Transverse colon (tissue), 4 donors: Measurements from ENCODE around the gene CRB2. TPM values are rescaled to one million over a fixed set of nuclear protein-coding genes. Genes with fewer than 3 reads are reported as not detected.

Experiments used
- DNase-seq: peaks from one replicate; pipeline ENCODE4 v3.0.0-alpha.2; 2019
- H3K27ac ChIP-seq, 4 donors: fragments of 200-600 bp; sonication (generic); 2 replicates each; pipeline ENCODE4 v1.5.1; 2016 to 2018; ENCODE audit warnings: inconsistent platforms in 4 of 4
- H3K27me3 ChIP-seq: fragments of 200-600 bp; sonication (generic); 2 replicates; pipeline ENCODE4 v1.5.1; 2017; ENCODE audit warnings: inconsistent platforms
- H3K36me3 ChIP-seq, 4 donors: fragments of 200-600 bp; sonication (generic); 2 replicates each; pipeline ENCODE4 v1.5.1; 2017 to 2019; ENCODE audit warnings: inconsistent platforms in 4 of 4
- H3K4me1 ChIP-seq, 4 donors: fragments of 200-600 bp; sonication (generic); 2 replicates each; pipeline ENCODE4 v1.5.1; 2017 to 2020; ENCODE audit warnings: inconsistent platforms in 4 of 4
- H3K4me3 ChIP-seq, 4 donors: fragments of 200-600 bp; sonication (generic); 1 replicate in 1 of 4; 2 replicates in 3 of 4; pipeline versions ENCODE4 v1.5.1 to v1.6.1; 2017 to 2019; ENCODE audit warnings: inconsistent platforms in 4 of 4
- H3K9me3 ChIP-seq, 2 donors: fragments of 200-600 bp; sonication (generic); 2 replicates each; pipeline ENCODE4 v1.5.1; 2017 to 2019; ENCODE audit warnings: inconsistent platforms in 2 of 2
- CTCF ChIP-seq, 5 experiments: fragments of 200-600 bp in 3 of 5; fragments of 450-650 bp in 2 of 5; sonication (generic) in 3 of 5; IDR thresholded peaks; 1 replicate in 2 of 5; 2 replicates in 3 of 5; pipeline ENCODE4 v1.5.1; 2016 to 2017; ENCODE audit warnings: antibody characterized with exemption in 5 of 5, inconsistent platforms in 3 of 5, mild to moderate bottlenecking in 2 of 5, moderate library complexity in 1 of 5
- EP300 ChIP-seq: sonication (generic); formaldehyde crosslinking; IDR thresholded peaks from one replicate; pipeline ENCODE4 v1.6.1; 2017; ENCODE audit warnings: antibody characterized with exemption, low read depth
- POLR2A ChIP-seq: fragments of 450-650 bp; IDR thresholded peaks from one replicate; pipeline ENCODE4 v1.6.1; 2016; ENCODE audit warnings: antibody characterized with exemption, mild to moderate bottlenecking, moderate library complexity
- POLR2AphosphoS5 ChIP-seq, 3 donors: sonication (generic); formaldehyde crosslinking; IDR thresholded peaks; one replicate each; pipeline ENCODE4 v1.6.1; 2016; ENCODE audit warnings: antibody characterized with exemption in 3 of 3
- WGBS, 2 donors: methylation state at CpG; one replicate each; pipeline ENCODE4 v1.1.5; 2018; ENCODE audit warnings: low coverage in 1 of 2; 5-methylcytosine and 5-hydroxymethylcytosine counted together
- in situ Hi-C, 4 donors: fragments of 200-750 bp; cut with MboI; loops; one replicate each; pipeline versions ENCODE4 v1.15.0 to v1.15.1; 2017; ENCODE audit warnings: low sequenced_read_pairs in 3 of 4, low pct_ligation_motif_present in 1 of 4, low pct_unique_long_range_greater_than_20kb in 1 of 4
- intact Hi-C: fragments of 100-400 bp; cut with DNase I; formaldehyde crosslinking; loops from one replicate; pipeline ENCODE4 v1.15.1; 2023; ENCODE audit warnings: low total_unique reads
- total RNA-seq, 4 donors: library from RNA; depleted of rRNA; stranded (reverse); fragments of >200 nt; gene quantifications; one replicate each; pipeline ENCODE4 v1.1.0, GENCODE V29; 2016

The CRB2 gene
- total RNA-seq, 4 donors from 2014 or later = 0.32 to 0.82 (median 0.75) TPM; not detected in 1

GRCh38 chr9:123392802-123393201 lies 36.8 kb downstream of the CRB2 start:
- no peak for TF ChIP-seq POLR2A
- no peak overlapping the region for H3K27ac ChIP-seq
- DNase-seq = no peak
- intact Hi-C loops = no loop called here
- H3K9me3 ChIP-seq = no peaks in the 10 kb centered on the region
- 98 to 100% methylated on average over 4 of the region's 4 CpGs for WGBS, 2 donors
- no peaks in the 10 kb centered on the region for H3K36me3 ChIP-seq
- no peaks in the 10 kb centered on the region for H3K4me1 ChIP-seq
- in situ Hi-C loops = no loop called here
- H3K27me3 ChIP-seq = no peaks in the 10 kb centered on the region
- no peak overlapping the region for H3K4me3 ChIP-seq

GRCh38 chr9:123394291-123395235 lies 38.6 kb downstream of the CRB2 start:
- no peak overlapping the region for H3K4me3 ChIP-seq
- DNase-seq = no peak
- WGBS, 2 donors = 78 to 80% methylated on average over 1 to 16 of the region's 16 CpGs
- H3K27me3 ChIP-seq = no peaks in the 10 kb centered on the region
- in situ Hi-C loops = no loop called here
- H3K9me3 ChIP-seq = no peaks in the 10 kb centered on the region
- H3K27ac ChIP-seq = no peak overlapping the region
- H3K4me1 ChIP-seq = no peaks in the 10 kb centered on the region
- intact Hi-C loops = no loop called here
- TF ChIP-seq CTCF (IDR thresholded peaks at IDR 0.05) (no peak), POLR2A (no peak), EP300 (no peak), POLR2AphosphoS5 (IDR thresholded peaks at IDR 0.05) (no peak)
- no peaks in the 10 kb centered on the region for H3K36me3 ChIP-seq

- H3K36me3 ChIP-seq = no peaks in the 10 kb centered on the region
- DNase-seq = no peak
- no peak overlapping the region for H3K27ac ChIP-seq
- in situ Hi-C loops (no loop called here), intact Hi-C loops (no loop called here)
- no peaks in the 10 kb centered on the region for H3K9me3 ChIP-seq
- no peak overlapping the region for H3K4me3 ChIP-seq
- TF ChIP-seq POLR2A (no peak), EP300 (no peak), POLR2AphosphoS5 (IDR thresholded peaks at IDR 0.05) (no peak), CTCF (IDR thresholded peaks at IDR 0.05) (no peak)
- H3K4me1 ChIP-seq = no peaks in the 10 kb centered on the region
- no peaks in the 10 kb centered on the region for H3K27me3 ChIP-seq
- WGBS, 2 donors = 65% methylated on average over 5 of the region's 5 CpGs; no CpG with 5 or more reads in 1 of the 2 donors
Observed at GRCh38 chr9:123395276-123395688, 39.3 kb downstream of the CRB2 start.

- no peaks in the 10 kb centered on the region for H3K4me1 ChIP-seq
- no peaks in the 10 kb centered on the region for H3K27me3 ChIP-seq
- intact Hi-C loops = no loop called here
- no peak overlapping the region for H3K4me3 ChIP-seq
- H3K36me3 ChIP-seq = no peaks in the 10 kb centered on the region
- TF ChIP-seq EP300 = no peak
- no peak for TF ChIP-seq CTCF (IDR thresholded peaks at IDR 0.05)
- no peak for TF ChIP-seq POLR2A
- TF ChIP-seq POLR2AphosphoS5 (IDR thresholded peaks at IDR 0.05) = no peak
- DNase-seq = no peak
- H3K9me3 ChIP-seq = no peaks in the 10 kb centered on the region
- WGBS, 2 donors = 91% methylated on average over 24 of the region's 24 CpGs; no CpG with 5 or more reads in 1 of the 2 donors
- H3K27ac ChIP-seq = no peak overlapping the region
- in situ Hi-C loops = no loop called here
Observed at GRCh38 chr9:123395689-123396511, 39.9 kb downstream of the CRB2 start.
